SIG-M5 treated with dmso at 0.1 percent for 504 hours (cell line): ENCODE results near the gene BGN.

Experiments used
- DNase-seq: peaks from one replicate; lab custom pipeline; 2025; ENCODE audit not compliant: unreplicated experiment; lab: John Stamatoyannopoulos, UW

BGN gene

GRCh38 chrX:153459986-153460385, 34.8 kb upstream of the BGN start:
- DNase-seq = no peak

- peak; percentile 24 for DNase-seq
Measured at GRCh38 chrX:153460826-153461225, 34.0 kb upstream of the BGN start.

- DNase-seq = no peak
Measured at GRCh38 chrX:153462291-153462690, 32.5 kb upstream of the BGN start.

GRCh38 chrX:153463031-153463430, 31.7 kb upstream of the BGN start:
- DNase-seq = no peak

GRCh38 chrX:153463556-153463955, 31.2 kb upstream of the BGN start:
- DNase-seq = no peak

- DNase-seq = no peak
Measured at GRCh38 chrX:153464116-153464515, 30.7 kb upstream of the BGN start.

GRCh38 chrX:153465691-153466380, 28.9 kb upstream of the BGN start:
- no peak for DNase-seq

- DNase-seq = no peak
Measured at GRCh38 chrX:153468008-153468580, 26.7 kb upstream of the BGN start.

GRCh38 chrX:153469811-153470410, 24.9 kb upstream of the BGN start:
- DNase-seq = peak; percentile 38

- peak; percentile 76 for DNase-seq
Measured at GRCh38 chrX:153470411-153471363, 24.1 kb upstream of the BGN start, which contains the start of gene HAUS7. HAUS7 (minus strand) TSS chrX:153470576; CDS start chrX:153470557, 19 bp downstream.

- no peak for DNase-seq
Measured at GRCh38 chrX:153471663-153472280, 23.0 kb upstream of the BGN start.

GRCh38 chrX:153473126-153473525, 21.7 kb upstream of the BGN start:
- DNase-seq = no peak

- no peak for DNase-seq
Measured at GRCh38 chrX:153474266-153474665, 20.5 kb upstream of the BGN start.

- DNase-seq = no peak
Measured at GRCh38 chrX:153474718-153475117, 20.1 kb upstream of the BGN start.

- no peak for DNase-seq
Measured at GRCh38 chrX:153475271-153475670, 19.5 kb upstream of the BGN start.

GRCh38 chrX:153475751-153476281, 19.0 kb upstream of the BGN start:
- DNase-seq = no peak

- no peak for DNase-seq
Measured at GRCh38 chrX:153476666-153477363, 18.0 kb upstream of the BGN start.

GRCh38 chrX:153477364-153477857, 17.4 kb upstream of the BGN start:
- no peak for DNase-seq

- no peak for DNase-seq
Measured at GRCh38 chrX:153477901-153478300, 16.9 kb upstream of the BGN start.

- DNase-seq = no peak
Measured at GRCh38 chrX:153478746-153479145, 16.0 kb upstream of the BGN start.
